Inflammatory macrophage (primary cell): Measurements from ENCODE around the gene SHFL.

Source experiments
- DNase-seq, 2 donors: peaks; one replicate each; pipeline ENCODE4 v3.0.0-alpha.2; 2020 to 2022

The SHFL gene

GRCh38 chr19:10088949-10089554 lies 2.9 kb downstream of the SHFL start:
- DNase-seq, result no peak

- DNase-seq, result no peak
These were observed 3.8 kb downstream of the SHFL start for GRCh38 chr19:10089801-10090375.

- DNase-seq, result no peak
These were observed 5.2 kb downstream of the SHFL start for GRCh38 chr19:10091370-10091687.

GRCh38 chr19:10091895-10092641 lies 6.0 kb downstream of the SHFL start:
- no peak for DNase-seq

- DNase-seq, result no peak
These were observed 6.7 kb downstream of the SHFL start for GRCh38 chr19:10092648-10093294.

- no peak for DNase-seq
These were observed 7.4 kb downstream of the SHFL start for GRCh38 chr19:10093295-10094186.

GRCh38 chr19:10095622-10095947 lies 9.5 kb downstream of the SHFL start:
- DNase-seq, result no peak

GRCh38 chr19:10095948-10096614 lies 10.0 kb downstream of the SHFL start:
- peak; percentile 93 to 98 for DNase-seq

GRCh38 chr19:10096615-10096963 lies 10.5 kb downstream of the SHFL start:
- no peak for DNase-seq

- no peak for DNase-seq
These were observed 14.2 kb downstream of the SHFL start for GRCh38 chr19:10100163-10100785.

- DNase-seq, result peak; percentile 44 to 75
These were observed 16.7 kb downstream of the SHFL start for GRCh38 chr19:10102787-10103236.

GRCh38 chr19:10104130-10104513 lies 18.0 kb downstream of the SHFL start:
- no peak for DNase-seq

GRCh38 chr19:10104665-10105508 lies 18.8 kb downstream of the SHFL start:
- peak; percentile 55 to 74 for DNase-seq

GRCh38 chr19:10105509-10106099 lies 19.5 kb downstream of the SHFL start:
- peak; percentile 55 to 71 for DNase-seq

- peak; percentile 99 to 100 for DNase-seq
These were observed 20.2 kb downstream of the SHFL start, which contains the start of gene PPAN for GRCh38 chr19:10106100-10106936. PPAN (plus strand) TSS chr19:10106362; CDS start chr19:10106395, 33 bp downstream.

- no peak for DNase-seq
These were observed 21.1 kb downstream of the SHFL start for GRCh38 chr19:10107254-10107653.

- no peak for DNase-seq
These were observed 21.8 kb downstream of the SHFL start for GRCh38 chr19:10107817-10108367.

- DNase-seq, result no peak
These were observed 23.4 kb downstream of the SHFL start for GRCh38 chr19:10109528-10109927.
